DMS53 (cell line): Measurements from ENCODE around the gene CA10.

Source experiments
- DNase-seq: peaks from one replicate; lab custom pipeline; 2025; lab: John Stamatoyannopoulos, UW

Gene CA10

DNA sequence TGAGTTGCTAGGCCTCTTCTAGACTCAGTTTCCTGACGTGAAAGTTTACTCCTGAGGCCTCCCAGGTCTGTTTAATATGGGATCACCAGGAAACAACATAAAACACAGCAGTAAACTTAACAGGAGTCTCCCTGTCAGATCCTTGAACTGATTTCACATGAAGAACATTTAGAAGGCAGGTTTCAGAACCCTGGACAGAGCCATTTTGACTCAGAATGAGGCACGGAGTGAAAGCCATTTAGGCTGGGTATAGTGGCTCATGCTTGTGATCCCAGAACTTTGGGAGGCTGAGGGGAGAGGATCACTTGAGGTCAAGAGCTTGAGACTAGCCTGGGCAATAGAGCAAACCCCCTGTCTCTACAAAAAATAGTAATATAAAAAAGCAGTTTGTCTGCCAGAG, 289.1 kb downstream of the CA10 start:
- peak; percentile 42 for DNase-seq

DNA sequence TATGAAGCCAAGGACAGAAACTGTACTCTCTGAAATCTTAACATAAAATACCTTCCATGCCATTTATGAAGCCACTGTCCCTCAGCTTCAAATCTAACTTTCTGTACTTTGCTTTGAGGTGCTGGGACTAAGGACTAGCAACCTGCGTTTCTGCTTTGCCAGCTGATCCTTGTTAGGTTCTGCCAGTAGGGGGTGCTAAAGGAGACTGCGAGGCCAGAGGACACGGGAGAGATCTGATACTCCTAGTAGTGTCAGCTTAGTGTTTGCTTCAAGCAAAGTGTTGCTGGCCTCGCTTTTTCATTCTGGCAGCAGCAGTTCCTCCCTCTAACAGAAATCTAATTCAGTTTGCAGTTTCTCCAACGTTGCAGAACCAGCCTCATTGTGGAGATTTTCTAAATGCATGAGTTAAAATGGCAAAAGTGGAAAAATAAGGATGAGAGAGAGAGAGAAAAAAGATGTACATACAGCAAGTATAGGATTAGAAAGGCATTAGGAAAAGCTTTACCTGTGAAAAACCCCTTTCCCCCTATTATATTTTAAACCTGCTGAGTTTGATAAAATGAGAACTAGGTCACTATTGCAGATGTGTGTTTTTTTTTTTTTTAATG, 297.5 kb downstream of the CA10 start:
- peak; percentile 93 for DNase-seq

DNA sequence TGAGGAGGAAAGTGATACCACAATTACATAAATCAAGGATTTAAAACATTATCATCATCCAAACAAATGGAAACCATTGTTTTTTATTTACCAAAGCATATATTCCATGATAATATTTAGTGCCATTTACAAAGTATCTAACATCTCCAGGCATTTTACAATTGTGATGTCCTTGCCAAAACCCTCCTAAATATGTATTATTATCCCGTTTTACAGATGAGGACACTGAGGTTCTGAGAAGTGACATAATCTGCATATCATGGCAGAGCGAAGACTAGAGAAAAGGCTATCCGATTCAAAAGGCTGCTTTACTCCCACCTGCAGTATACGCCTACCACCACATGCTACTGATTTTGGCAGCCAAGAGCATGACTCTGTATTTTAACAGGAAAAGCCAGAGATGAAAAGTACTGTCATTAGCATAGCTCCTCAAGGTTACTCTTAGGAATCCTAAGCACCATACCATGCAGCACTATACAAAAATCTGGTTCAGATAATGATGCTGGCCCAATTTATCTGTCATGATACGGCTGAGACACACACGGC, 301.4 kb downstream of the CA10 start:
- DNase-seq: peak; percentile 73

DNA sequence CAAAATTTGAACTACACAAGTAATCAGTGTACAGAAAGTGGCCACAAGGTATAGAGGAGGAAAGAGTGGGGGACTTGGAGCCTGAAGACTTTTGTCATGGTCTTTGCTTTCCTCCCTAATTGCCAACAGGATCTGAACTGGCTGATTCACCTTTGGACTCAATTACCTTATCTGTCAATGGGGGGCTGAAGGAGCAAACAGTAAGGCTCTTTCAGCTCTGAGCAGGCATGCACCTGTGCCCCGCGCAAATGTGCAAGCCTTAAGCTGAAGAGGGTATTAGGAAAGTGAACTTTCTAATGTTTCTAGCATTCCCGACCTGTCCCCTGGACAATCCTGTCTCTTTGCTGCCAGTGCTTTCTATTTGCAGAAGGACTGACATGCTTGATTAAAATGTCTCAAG, 302.7 kb downstream of the CA10 start:
- DNase-seq: peak; percentile 51

DNA sequence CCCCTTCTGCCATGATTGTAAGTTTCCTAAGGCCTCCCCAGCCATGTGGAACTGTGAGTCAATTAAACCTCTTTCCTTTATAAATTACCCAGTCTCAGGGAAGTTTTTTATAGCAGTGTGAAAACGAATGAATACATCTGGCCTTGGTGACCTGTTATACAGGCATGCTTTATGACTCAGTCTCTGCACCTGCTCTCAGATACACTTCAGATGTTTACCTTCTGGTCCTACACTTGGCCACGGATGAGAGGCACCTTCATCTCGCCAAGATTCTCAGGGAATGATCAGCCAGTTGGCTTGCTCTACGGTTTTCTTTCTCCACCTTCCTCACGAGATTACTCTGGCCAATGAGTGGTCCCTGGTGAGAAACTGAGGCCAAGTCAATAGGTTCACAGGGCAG, 304.7 kb downstream of the CA10 start:
- DNase-seq: peak; percentile 98

DNA sequence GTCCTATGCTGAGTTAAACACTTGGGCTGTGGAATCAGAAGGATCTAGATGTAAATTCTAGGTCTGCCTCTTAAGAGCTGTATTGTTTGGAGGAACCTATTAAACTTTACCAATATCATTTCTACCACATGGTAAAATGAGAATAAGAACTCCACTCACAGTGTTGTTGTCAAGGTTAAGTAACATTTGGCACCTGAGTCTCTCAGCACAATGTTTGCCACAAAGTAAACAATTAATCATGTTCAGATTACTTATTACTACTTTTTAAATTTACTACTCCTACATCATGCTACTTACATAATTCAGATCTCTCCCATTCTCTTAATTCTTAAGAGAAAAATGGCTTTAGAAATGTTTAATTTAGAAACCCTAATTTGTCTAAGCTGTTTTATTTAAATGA, 305.9 kb downstream of the CA10 start:
- DNase-seq: peak; percentile 32

DNA sequence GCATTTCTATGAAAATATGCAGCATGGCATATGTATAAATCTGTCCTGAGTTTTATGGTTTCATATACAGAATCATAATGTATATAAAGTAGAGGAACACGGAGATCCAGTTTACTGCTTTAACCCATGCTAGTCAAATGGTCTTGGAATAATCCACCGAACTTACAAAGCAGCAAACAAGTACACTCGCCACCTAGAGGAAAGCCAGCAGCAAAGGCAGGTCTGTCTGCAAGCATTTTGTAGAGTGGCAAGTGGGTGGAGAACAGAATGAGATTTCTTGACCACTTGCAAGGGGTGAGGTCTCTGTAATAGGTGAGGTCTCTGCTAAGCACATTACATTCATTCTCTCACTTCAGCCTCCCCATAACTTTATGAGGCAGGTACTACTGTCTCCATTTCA, 308.3 kb downstream of the CA10 start:
- DNase-seq: peak; percentile 54

DNA sequence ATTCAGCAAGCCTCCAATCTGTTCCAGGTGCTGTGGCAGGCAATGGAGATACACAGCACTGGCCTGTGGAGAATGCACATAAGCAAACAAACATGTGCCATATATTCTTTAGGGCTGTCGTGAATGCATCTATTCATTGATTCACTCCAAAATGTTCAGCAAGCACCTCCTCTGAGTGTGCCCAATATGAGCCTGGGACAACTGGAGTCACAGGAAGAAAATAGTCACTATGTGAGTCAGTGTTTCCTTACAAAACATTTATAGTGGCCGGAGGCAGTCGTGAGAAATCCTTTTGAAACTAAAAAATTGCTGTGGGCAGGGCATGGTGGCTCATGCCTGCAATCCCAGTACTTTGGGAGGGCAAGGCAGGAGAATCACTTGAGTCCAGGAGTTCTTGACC, 310.1 kb downstream of the CA10 start:
- DNase-seq: peak; percentile 37

DNA sequence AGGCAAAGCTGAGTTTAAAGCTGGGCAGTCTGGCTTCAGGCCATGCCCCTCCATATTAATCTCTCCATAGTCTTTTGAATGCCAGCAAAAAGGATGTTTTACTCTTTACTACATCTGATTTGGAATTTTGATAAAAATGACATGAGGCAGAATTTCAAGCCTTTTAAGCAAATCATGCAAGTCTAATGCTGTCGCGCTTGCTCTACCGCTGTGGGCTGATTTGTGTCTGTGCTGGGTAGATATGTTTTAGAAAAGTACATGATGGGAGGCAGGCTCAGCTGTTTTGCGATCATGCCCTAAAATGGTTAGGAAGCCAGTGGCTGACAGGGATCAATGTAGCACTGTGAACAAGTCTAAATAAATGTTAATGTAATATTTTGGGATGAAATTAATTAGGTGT, 311.9 kb downstream of the CA10 start:
- DNase-seq: no peak

DNA sequence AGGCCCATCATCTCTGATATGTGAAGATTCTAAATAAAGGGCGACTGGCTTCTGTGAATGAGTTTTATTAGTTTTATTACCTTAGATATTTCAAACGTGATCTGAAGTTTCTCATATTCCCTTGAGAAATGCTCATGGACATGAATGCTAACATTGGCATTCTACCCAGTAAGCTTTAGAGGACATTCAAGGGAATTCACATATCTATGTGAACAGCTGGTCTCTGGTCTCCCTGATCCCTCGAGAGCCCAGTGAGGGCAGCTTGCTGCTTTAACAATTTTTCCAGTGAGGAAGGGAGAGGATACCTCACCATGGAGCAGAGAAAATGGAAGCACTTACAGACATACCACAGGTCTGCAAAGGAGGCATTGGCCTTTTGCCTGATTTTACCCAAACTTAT, 312.7 kb downstream of the CA10 start:
- DNase-seq: no peak

DNA sequence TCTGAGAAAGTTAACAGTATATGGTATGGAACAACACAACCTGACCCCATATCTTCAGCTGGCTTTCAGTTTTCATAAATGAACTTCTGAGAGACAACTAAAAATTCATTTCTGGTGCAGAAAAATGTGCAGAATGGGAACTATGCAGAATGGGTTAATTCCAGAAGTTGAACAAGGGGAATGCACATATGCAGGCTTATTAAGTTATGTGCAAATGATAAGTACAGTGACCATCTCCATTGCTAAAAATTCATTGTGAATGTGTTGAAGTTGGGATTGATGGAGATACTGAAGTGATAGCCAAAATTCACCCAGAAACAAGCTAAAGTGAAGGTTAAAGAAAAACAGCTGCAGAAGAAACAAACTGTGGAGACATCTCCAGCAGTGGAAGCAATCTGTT, 315.8 kb downstream of the CA10 start:
- DNase-seq: no peak

DNA sequence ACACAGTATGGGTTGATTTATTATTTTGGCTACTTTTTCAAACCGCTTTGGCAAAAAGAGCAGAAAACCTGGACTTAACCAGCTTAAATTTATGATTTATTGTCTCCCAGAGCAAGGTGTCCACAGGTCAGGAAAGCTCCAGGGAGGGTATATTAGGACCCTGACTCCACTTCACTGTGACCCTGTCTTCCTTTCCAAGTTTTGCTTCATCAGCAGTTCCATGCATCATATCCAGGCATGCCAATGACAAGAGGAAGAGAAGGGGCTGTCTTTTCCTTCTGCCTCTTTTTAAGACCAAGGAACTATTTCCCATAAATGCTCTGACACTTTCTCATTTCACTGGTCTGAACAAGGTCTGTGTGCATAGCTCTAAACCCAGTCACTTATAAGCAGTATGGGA, 316.8 kb downstream of the CA10 start:
- DNase-seq: no peak

DNA sequence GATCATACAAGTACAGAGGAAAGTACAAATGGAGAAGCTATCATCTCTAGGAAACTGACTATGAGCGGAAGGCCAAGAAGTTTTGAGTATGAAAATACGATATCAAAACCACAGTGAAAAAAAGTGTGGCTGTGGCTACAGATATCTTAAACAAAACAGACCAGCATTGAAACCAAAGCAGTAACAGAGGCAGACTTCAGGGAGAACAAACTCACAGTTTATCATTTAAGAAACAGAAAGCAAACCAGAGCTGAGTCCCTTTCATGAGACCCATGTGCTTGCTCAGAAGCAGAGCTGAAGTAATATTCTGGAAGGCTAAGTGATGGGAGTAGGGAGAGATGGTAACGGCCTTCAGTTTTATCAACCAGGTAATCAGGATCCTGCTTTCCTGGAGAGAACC, 317.8 kb downstream of the CA10 start:
- no peak for DNase-seq

DNA sequence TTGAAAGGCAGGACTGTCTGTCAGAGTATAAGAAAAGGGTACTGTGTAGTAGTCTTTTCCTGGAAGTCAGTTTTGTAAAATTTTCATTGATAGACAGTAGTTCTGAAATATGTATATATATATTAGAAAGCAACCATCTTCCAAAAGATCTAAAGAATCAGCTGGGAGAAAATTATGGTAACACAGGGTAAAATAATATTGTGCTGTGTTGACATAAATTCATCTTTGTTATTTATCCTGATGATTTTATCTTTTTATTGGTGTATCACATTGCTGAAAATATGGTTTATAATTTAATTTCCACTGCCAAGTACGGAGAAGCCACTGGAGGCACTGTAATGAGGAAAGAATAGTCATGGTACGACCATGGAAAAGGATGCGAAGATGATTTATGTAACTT, 324.9 kb downstream of the CA10 start:
- no peak for DNase-seq

DNA sequence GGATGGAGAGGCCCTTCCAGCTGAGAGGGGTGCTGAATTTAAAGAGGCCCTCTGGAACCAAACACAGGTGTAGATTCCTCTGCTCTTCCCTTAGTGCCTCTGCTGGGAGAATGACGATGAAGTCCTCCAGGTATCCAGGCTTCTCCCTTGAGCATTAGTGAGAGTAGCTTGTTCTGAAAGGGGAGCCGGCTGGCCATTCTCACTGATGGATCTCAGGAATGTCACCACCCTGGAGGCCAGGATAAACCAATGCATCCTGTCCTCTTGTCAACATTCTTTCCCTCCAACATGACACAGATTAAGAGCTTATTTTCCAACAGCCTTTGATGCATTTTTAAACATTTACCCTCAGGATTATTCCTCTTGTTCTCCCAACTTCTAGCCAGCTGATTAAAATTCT, 325.5 kb downstream of the CA10 start:
- DNase-seq: no peak

DNA sequence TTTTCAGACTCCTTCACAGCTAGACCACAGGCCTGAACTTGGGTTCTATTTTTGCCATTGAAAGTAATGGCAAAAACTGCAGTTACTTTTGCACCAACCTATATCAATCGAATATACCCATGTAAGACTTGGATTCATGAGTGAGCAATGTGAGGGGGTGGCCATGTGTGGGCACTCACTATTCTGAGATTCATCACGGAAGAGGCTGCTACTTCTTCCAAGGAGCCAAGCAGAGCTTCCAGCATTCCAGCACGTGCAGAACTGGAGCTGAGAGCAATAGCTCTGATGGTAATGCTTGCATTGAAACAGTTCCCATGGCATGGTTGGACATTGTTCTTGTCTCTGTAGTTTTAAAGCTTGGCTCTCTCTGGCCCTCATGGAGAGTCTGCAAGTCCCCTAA, 327.6 kb downstream of the CA10 start:
- DNase-seq: no peak

DNA sequence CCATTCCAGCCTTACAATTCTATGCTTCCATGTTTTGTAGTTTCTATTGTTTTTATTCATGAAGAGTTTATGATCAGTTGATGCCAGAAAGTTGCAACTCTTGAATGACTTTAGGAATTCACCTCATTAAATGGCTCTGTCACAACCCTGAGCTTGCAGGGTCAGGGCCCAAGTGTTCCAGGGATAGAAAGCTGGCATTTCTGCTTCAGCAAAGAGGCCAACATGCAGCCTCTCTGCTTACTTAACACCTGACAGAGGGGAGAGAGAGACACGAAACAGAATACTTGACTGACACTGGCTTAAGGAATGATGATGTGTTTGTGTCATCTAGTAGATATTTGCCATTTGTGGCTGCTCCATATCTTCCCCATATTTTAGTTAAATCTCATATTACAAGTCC, 328.1 kb downstream of the CA10 start:
- no peak for DNase-seq

DNA sequence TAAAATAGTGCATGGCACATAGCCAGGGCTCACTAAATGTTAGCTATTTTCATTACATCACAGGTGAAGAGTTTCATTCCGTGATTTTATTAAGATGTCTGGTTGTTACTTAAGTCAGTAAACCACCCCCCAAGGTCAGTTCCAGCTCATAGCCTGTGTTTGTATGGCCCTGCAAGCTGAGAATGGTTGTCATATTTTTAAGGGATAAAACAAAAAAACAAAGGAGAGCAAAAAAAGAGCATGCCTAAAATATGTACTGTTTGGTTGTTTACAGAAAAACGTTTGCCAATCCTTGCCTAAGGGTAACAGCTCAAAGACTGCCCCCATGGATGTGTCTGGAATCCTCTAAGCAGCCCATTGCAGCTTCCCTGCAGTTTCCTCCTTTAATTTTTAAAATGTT, 329.6 kb downstream of the CA10 start:
- DNase-seq: no peak

DNA sequence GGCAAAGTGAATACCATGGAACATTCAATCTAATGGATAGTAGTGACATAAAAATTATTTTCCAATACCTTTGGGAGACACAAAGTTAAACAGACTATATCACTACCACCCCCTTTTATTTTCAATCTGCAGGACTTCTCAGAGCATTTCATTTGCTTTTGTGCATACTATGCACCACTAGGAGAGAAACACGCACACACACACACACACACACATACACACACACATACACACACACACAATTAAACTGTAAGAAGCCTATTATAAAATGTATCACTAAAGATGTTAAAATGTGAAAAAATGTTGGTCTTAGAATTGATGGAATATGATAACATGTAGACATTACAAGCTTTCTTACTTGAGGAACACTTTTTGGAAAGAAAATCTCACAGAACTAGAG, 331.4 kb downstream of the CA10 start:
- DNase-seq: no peak

DNA sequence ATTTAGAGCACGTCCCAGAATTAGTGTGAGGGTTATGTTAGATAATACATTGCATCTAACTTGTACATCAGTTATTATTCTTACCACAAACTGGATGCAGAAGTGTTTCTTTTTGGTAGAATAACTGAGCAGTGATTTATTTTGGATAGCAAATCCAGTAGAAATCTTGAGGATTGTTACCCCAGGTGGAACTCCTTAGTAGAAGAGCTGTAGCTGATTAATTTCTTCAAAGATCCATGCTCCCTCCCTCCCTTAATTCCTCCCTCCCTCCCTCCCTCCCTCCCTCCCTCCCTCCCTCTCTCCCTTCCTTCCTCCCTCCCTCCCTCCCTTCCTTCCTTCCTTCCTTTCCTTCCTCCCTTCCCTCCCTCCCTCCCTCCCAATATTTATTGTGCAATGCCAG, 337.7 kb downstream of the CA10 start:
- DNase-seq: no peak

DNA sequence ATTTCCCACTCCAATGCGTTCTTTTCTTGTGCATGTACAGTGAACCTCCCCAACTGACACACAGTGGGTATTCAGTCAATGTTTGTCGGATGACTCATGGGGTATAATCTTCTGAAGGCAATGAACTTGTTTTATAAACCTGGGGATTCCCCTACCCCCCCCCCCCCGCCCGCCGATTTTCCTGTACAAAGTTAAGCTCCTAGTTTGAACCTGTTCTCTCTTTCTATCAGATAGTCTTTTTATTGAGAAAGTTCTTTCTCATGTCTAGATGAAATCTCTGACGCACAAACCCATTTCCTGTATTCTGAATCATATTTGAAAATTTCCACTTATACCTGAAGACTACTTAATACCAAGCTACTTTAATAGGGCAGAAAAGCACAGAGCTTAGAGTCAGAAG, 338.3 kb downstream of the CA10 start:
- peak; percentile 70 for DNase-seq

DNA sequence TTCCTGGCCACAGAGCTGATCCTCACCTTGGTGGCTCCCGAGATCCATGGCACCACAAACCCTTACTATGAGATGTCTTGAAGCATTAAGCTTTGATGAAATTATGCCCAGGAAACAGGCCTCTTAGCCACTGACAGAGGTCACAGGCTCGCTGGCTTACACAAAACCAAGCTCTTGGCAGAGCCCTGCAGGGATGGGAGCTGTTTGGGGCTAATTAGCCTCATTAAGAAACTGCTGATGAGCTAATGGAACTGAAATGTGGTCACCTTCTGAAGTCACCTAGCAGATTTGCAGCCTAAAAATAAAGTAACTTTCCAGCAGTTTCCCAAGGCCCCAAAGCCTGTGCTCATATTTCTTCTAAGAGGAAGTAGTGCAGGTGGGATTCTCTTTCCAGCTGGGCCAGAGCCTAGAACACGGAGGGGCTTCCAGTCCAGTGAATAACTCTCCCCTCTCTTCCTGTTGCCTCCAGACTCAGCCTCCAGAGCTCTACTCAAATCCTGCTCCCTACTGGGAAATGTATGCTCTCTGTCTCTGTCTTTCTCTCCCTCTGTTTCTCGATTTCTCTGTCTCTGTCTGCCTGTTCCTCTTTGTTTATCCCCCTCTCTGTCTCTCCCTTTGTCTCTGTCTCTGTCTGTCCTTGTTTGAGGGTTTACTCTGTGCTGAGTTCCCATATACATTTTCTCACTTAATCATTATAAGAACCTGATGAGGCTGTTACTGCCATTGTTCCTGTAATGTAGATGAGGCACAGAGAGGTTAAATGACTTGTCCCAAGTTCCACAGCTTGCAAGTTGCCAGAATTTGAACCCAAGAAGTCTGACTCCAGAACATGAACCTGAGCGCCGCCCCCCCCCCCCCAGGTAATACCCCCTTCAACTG, 338.9 kb downstream of the CA10 start:
- no peak for DNase-seq

DNA sequence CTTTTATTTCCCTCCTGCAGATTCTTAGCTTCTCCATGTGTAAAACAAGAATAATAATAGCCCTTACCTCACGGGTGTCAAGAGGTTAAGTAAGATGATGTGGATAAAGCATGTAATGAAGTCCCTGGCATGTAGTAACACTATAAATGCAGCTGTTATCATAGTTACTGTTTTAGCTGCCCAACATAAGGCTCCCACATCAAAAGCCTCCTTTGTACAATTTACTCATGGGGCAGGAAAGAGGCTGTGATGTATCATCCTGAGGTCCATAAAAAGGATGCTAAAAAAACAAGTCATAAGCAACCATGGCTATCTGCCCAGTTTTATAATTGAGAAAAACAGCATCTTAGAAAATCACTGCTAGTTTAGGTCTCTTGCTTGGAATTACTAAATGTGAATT, 339.7 kb downstream of the CA10 start:
- no peak for DNase-seq

DNA sequence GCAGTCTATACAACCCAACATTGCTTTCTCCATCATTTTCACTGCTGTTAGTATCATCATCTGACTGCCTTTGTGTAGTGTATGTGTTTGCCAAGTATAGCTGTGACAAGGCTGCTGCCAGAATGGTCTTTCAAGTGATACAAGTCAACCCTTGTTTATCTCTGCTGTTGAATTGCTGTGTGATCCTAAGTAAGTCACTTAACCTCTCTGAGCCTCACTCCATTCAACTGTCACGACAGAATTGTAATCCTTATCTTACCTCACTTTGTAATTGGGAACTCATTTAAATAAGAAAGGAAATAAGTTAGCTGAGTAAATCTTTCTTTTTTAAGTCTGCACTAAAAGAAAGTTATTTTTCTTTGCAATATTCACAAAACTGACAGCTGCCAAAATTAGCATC, 340.6 kb downstream of the CA10 start:
- DNase-seq: no peak
